Left renal pelvis (tissue), 4 donors: ENCODE data around the gene TMEM254. TPM values are rescaled to one million over a fixed set of nuclear protein-coding genes. Genes with fewer than 3 reads are reported as not detected.
"Not testable (repeated sequence)": the region's sequence is repeated elsewhere in the genome, so short reads cannot be mapped to it uniquely, and the experiment has no call there.

Experiments
- DNase-seq, 4 donors: peaks; one replicate each; pipeline ENCODE4 v3.0.0-alpha.2; 2013; ENCODE audit warnings: low read depth in 4 of 4, low spot score in 3 of 4
- polyA plus RNA-seq, 4 donors: library from polyadenylated mRNA; unstranded; fragments of 120-200 nt; gene quantifications; one replicate each; pipeline ENCODE4 v1.2.1, GENCODE V29; 2013; ENCODE audit not compliant: insufficient read length in 4 of 4

Gene TMEM254
- polyA plus RNA-seq, 4 donors, result 43.7 to 63.2 (median 59.9) TPM

- no peak for DNase-seq
Measured at GRCh38 chr10:80072584-80072983, 5.9 kb upstream of the TMEM254 start.

DNA sequence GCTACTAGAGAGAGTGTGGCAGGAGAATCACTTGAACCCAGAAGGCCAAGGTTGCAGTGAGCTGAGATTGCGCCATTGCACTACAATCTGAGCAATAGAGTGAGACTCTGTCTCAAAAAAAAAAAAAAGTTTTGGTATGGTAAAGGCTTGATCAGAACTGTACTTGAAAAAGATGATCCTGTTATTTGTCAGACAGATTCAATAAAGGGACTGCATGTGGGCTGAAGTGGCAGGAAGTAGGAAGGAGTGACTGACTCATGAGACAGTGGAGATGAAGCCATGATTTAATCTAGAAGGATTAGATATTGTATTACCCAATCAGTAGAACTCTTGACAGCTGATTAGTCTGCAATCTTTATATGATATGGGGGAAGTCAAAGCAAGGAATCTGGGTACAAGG lies 2.7 kb upstream of the TMEM254 start:
- DNase-seq, result no peak

DNA sequence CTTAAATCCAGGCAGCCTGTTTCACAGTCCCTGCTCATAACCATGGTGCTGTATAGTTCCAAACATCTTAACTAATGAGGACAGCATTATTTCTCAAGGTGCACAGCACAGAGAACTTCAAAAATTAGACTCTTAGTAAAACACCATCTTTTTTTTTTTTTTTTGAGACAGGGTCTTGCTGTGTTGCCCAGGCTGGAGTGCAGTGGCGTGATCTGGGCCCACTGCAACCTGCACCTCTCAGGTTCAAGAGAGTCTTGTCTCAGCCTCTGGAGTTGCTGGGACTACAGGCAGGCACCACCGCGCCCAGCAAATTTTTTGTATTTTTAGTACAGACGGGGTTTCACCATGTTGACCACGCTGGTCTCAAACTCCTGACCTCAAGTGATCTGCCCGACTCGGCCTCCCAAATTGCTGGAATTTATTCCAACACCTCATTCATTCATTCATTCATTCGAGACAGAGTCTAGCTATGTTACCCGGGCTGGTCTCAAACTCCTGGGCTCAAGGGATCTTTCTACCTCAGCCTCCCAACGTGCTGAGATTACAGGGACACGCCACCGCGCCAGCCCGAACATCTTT lies 507 bp upstream of the TMEM254 start:
- DNase-seq, result peak in 1 of 4 donors; percentile 0

DNA sequence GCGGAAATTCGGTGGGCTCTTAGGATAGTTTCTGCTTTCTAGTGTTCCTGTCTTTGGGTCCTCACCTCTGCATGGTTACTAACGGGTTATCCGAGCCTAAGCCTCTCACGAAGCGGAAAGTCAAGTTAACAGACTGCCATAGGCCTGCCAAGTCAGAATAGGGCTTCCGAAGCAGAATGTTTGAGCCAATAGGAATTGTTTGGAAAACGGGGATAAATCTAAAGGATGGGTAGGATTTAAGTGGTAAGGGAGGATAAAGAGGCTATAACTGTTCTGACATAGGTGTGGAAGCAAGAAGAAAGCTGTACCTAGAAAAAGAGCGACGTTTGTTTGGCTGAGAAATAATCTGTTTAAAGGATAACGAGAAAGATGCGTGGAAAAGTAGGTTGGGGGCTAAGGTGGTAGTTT lies 851 bp downstream of the TMEM254 start:
- peak in 1 of 4 donors; percentile 5 for DNase-seq

GRCh38 chr10:80081026-80081425 lies 2.6 kb downstream of the TMEM254 start:
- DNase-seq, result no peak

- DNase-seq, result no peak
Measured at GRCh38 chr10:80081801-80082750, 3.6 kb downstream of the TMEM254 start.

DNA sequence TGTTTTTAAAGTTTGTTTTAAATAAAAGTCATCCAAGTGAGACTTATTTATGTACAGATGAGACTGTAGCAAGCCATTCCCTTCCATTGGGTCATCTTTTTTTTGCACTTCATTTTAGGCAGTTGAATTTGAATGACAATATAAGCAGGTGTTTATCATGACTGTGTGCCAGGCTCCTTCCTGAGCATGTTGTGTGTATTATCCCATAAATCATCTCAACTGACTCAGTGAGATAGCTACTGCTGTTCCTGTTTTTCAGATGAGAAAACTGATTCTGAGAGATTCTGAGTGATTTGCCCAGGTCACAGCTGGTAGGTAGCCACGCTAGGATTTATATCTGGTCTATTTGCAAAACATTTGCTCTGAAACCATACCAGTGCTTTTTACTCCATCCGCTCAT lies 11.7 kb downstream of the TMEM254 start:
- no peak for DNase-seq

DNA sequence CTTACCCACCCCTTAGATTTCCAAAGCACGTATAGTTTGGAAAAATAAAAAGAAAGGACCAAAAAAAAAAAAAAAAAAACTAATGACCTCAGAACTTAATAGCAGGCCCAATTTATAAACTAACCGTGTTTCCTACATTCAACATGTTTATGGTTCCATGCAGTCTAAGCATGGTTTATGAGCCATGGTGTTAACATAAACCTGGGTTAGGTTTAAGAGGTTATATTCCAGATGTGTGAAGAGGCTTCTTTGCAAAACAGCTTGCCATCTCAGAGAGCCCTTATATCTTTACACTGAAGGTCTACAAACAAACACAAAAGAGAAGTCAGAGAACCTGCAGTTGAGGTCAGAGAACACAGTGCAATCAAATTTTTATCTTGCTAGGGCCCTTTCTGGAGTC lies 15.8 kb downstream of the TMEM254 start:
- DNase-seq, result no peak

DNA sequence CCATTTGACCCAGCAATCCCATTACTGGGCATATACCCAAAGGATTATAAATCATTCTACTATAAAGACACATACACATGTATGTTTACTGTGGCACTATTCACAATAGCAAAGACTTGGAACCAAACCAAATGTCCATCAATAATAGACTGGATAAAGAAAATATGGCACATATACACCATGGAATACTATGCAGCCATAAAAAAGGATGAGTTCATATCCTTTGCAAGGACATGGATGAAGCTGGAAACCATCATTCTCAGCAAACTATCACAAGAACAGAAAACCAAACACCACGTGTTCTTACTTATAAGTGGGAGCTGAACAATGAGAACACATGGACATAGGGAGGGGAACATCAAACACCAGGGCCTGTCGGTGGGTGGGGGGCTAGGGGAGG lies 19.8 kb downstream of the TMEM254 start:
- not testable (repeated sequence) for DNase-seq

DNA sequence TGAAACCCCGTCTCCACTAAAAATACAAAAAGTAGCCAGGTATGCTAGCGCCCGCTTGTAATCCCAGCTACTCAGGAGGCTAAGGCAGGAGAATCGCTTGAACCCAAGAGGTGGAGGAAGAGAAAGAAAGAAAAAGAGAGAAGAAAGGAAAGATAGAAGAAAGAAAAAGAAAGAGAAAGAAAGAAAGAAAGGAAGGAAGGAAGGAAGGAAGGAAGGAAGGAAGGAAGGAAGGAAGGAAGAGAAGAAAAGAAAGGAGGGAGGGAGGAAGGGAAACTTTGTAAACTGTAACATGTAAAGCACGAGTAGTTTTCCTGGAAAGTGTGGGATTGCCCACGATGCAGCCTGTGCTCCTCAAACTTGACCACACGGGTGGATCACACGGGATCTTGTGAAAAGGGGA lies 20.8 kb downstream of the TMEM254 start:
- DNase-seq, result not testable (repeated sequence)

- no peak for DNase-seq
Measured at GRCh38 chr10:80100116-80100515, 21.7 kb downstream of the TMEM254 start.

- DNase-seq, result no peak
Measured at GRCh38 chr10:80100861-80101695, 22.6 kb downstream of the TMEM254 start.

DNA sequence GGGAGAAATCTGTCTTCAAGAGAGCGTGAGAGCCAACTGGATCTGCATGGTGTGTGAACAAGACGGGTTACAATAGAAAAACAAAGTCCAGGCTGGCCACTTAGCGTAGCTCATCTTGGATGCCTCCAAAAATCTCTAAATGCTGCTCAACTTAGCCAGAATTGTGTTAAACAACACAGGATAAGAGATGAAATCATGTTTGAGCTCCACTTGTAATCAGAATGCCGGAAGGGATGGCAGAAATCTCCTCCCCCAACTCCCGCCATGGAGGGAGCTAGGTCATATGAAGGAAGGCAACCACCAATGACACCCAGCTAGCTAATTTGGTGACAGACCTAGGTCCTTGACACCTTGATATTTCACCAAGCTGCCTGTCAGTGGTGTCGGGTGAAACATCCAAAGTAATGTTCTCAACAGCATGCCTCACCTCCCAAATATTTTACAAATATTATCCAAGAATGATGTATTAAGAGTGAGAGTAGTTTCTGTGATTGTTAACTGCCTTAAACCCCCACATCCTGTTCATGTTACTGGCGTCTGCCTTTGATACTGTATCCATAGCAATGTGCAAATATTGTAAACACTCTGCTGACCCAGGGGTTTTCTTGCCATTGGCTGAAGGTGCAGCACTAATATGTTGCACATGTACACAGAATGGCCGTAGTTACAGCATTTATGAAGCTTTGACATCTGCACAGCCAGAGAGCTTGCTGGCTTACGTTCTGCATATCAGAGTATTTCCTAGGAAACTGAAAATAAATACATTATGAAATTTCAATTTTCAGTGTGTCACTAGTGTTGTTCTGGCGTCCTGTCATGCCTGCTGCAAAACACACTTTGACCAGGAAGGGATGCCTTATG lies 25.8 kb downstream of the TMEM254 start:
- peak in 2 of 4 donors; percentile 36 to 39 for DNase-seq

- DNase-seq, result no peak
Measured at GRCh38 chr10:80108576-80109239, 30.2 kb downstream of the TMEM254 start.

DNA sequence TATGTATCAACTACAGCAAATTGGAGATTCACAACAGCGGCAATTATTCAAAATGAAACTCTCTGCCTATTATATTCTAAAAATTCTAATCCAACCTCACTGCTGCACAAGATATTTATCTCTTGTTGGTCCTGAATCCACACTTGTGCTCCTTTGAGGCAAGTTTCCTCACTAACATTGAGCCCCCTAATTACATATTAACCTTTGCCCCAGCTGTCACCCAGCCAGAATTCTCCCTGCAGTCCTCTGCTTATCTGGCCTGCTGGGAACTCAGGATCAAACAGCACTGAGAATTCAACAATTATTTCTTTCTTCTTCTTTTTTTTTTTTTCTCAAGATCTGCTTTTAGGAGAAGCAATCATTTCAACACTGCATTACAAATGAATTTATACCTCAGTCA lies 32.5 kb downstream of the TMEM254 start:
- DNase-seq, result no peak

DNA sequence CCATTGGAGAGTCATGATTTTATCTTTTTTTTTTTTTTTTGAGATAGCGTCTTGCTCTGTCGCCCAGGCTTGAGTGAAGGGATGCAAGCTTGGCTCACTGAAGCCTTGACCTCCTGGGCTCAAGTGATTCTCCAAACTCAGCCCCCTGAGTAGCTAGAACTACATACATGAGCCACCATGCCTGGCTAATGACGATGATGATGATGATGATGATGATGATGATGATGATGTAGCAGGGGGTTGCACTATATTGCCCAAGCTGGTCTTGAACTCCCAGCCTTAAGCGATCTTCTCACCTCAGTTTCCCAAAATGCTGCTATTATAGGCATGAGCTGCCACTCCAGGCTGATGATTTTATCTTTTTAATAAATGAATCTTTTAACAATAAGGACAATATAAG lies 40.2 kb downstream of the TMEM254 start:
- DNase-seq, result no peak

- no peak for DNase-seq
Measured at GRCh38 chr10:80122110-80122710, 43.7 kb downstream of the TMEM254 start.

DNA sequence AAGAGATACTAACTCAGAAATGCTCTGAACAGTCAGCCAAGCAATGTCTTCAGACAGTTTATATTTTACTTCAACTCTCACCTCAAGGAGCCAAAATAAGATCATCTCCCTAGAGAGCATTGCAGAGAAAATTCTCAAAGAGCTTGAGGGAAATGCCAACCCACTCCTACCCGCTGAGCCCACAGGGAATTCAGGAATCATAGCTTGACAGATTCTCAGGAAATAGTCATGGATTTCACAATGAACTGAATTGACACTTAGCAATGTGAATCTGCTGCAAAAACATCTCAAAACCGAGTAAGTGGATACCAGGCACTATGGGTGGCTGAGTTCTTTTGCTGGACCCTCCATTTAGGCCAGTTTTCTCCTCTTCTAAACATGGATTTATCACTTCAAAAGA lies 44.3 kb downstream of the TMEM254 start:
- DNase-seq, result no peak

DNA sequence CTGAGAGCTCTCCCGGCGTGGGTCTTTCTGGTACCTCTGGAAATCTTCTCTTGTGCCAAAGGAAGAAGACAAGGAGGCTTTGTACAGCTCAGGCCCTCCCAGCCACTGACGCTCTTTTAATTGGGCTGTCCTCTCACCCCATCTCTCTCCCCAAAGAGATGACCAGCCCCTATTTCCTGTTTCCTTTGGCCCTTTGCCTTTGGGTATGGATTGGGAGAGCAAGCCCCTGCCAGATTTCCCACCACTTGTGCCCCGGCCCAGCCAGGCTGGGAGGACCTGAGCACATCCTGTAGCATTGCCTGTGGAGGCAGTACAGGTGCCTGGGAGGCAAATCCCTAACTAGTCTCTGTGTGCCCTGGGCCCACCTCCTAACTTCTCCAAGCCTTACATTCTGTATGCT lies 48.4 kb downstream of the TMEM254 start:
- DNase-seq, result no peak
